GM12878 (cell line): Measurements from ENCODE around the gene BMP2. TPM values are rescaled to one million over a fixed set of nuclear protein-coding genes. Genes with fewer than 3 reads are reported as not detected.

Source experiments
- DPF2 ChIP-seq: fragments of 450-650 bp; IDR thresholded peaks from 2 replicates; pipeline ENCODE4 v1.6.1; 2017; ENCODE audit warnings: mild to moderate bottlenecking
- EZH2 ChIP-seq: IDR thresholded peaks from 2 replicates; pipeline ENCODE4 v1.6.1; 2012; ENCODE audit warnings: low read depth, mild to moderate bottlenecking, control low read depth, inconsistent platforms, low read length, borderline replicate concordance; ENCODE audit not compliant: control insufficient read depth
- KLF5 ChIP-seq: fragments of 450-650 bp; IDR thresholded peaks from 2 replicates; pipeline ENCODE4 v1.6.1; 2014; ENCODE audit warnings: mild to moderate bottlenecking; ENCODE audit not compliant: partially characterized antibody
- NR2C2 ChIP-seq: IDR thresholded peaks from 2 replicates; pipeline ENCODE4 v1.6.1; 2011; ENCODE audit warnings: borderline replicate concordance, low read depth; ENCODE audit not compliant: control insufficient read depth, insufficient read length
- SREBF1 ChIP-seq: IDR thresholded peaks from 2 replicates; pipeline ENCODE4 v1.6.1; 2012; ENCODE audit warnings: mild to moderate bottlenecking, low read length
- TCF7 ChIP-seq: IDR thresholded peaks from 2 replicates; pipeline ENCODE4 v1.6.1; 2014; ENCODE audit warnings: antibody characterized with exemption, borderline replicate concordance
- polyA plus RNA-seq, 11 experiments: library from polyadenylated mRNA; depleted of rRNA in 4 of 11; unstranded in 6 of 11; stranded (reverse) in 5 of 11; fragments of >200 nt; fragmentation: Nextera tagmentation in 4 of 11; fragmentation: Illumina TruSeq in 1 of 11; extraction: Ambion mirVana in 4 of 11; extraction: Trizol in 1 of 11; gene quantifications; 1 replicate in 1 of 11; 2 replicates in 10 of 11; pipeline versions ENCODE4 v1.2.1 to v1.2.3, GENCODE V29; 2011 to 2016; ENCODE audit warnings: inconsistent platforms in 2 of 11, missing spikeins in 2 of 11, low read depth in 1 of 11
- total RNA-seq, 4 experiments: library from RNA; depleted of rRNA in 3 of 4; stranded (reverse); fragments of >200 nt in 3 of 4; fragmentation: Illumina TruSeq in 1 of 4; extraction: Trizol in 1 of 4; gene quantifications; 2 replicates each; pipeline versions ENCODE4 v1.2.1 to v1.2.3, GENCODE V29; 2013 to 2021
- TF ChIP-seq, protein P1 (sequence below): fragments of 450-650 bp; IDR thresholded peaks from 2 replicates; pipeline ENCODE4 v1.6.1; 2017; ENCODE audit warnings: antibody characterized with exemption, mild to moderate bottlenecking, moderate library complexity
- TF ChIP-seq, protein P2 (sequence below): fragments of 450-650 bp; formaldehyde crosslinking; IDR thresholded peaks from 2 replicates; pipeline ENCODE4 v1.4.0; 2022; ENCODE audit warnings: mild to moderate bottlenecking, moderate library complexity

BMP2 gene
- total and polyA plus RNA-seq, 10 of the 15 experiments (the other 5 are each of a cell fraction or from before 2014, with no cell fraction given) = 0.35 to 3.2 (median 0.71) TPM

DNA sequence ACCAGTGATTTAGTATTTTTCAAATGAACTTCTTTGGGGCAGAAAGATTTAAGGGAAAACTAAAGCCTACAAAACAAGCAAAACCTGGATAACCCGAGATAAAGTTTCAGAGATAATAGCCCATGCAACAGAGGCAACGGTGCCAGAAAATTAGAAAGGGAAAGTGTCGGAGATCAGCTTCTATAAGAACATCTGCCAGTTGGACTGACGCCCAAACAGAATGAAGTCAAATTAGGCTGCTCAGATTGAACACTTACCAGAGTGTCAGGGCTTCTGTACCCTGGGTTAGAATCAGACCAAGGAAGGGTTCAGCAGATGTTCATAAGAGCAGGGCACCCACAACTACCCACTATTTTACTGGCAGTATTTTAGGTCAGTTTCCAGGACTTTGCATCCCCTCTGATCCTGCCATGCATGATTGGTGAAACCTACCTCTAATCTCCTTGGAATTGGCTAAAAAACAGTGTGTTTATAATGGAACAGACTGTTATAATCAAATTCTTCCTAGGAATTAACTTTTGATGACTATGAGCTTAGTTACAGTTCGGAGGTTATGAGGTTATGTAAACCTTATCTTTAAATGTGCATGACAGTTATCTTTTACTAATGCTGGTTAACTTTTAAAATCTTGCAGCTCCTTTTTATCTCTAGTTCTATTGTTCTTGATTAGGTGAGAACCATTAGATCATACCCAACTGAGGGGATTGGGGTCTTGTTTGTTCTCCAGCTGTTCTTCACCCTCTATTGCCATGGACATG is 13.1 kb downstream of the BMP2 start (continued):
- TF ChIP-seq, protein P1, sequence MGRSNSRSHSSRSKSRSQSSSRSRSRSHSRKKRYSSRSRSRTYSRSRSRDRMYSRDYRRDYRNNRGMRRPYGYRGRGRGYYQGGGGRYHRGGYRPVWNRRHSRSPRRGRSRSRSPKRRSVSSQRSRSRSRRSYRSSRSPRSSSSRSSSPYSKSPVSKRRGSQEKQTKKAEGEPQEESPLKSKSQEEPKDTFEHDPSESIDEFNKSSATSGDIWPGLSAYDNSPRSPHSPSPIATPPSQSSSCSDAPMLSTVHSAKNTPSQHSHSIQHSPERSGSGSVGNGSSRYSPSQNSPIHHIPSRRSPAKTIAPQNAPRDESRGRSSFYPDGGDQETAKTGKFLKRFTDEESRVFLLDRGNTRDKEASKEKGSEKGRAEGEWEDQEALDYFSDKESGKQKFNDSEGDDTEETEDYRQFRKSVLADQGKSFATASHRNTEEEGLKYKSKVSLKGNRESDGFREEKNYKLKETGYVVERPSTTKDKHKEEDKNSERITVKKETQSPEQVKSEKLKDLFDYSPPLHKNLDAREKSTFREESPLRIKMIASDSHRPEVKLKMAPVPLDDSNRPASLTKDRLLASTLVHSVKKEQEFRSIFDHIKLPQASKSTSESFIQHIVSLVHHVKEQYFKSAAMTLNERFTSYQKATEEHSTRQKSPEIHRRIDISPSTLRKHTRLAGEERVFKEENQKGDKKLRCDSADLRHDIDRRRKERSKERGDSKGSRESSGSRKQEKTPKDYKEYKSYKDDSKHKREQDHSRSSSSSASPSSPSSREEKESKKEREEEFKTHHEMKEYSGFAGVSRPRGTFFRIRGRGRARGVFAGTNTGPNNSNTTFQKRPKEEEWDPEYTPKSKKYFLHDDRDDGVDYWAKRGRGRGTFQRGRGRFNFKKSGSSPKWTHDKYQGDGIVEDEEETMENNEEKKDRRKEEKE = no peak
- TF ChIP-seq SREBF1 (no peak), KLF5 (no peak), EZH2 (no peak), TCF7 (no peak), NR2C2 (no peak), DPF2 (no peak)
- TF ChIP-seq, protein P2, sequence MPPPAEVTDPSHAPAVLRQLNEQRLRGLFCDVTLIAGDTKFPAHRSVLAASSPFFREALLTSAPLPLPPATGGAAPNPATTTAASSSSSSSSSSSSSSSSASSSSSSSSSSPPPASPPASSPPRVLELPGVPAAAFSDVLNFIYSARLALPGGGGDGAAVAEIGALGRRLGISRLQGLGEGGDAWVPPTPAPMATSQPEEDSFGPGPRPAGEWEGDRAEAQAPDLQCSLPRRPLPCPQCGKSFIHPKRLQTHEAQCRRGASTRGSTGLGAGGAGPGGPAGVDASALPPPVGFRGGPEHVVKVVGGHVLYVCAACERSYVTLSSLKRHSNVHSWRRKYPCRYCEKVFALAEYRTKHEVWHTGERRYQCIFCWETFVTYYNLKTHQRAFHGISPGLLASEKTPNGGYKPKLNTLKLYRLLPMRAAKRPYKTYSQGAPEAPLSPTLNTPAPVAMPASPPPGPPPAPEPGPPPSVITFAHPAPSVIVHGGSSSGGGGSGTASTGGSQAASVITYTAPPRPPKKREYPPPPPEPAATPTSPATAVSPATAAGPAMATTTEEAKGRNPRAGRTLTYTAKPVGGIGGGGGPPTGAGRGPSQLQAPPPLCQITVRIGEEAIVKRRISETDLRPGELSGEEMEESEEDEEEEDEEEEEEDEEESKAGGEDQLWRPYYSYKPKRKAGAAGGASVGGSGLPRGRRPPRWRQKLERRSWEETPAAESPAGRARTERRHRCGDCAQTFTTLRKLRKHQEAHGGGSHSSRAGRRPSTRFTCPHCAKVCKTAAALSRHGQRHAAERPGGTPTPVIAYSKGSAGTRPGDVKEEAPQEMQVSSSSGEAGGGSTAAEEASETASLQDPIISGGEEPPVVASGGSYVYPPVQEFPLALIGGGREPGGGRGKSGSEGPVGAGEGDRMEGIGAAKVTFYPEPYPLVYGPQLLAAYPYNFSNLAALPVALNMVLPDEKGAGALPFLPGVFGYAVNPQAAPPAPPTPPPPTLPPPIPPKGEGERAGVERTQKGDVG (CRISPR knock-in tag) = no peak
